ENCODE data around the gene IL13.
"Not testable (repeated sequence)": the region's sequence is repeated elsewhere in the genome, so short reads cannot be mapped to it uniquely, and the experiment has no call there.

Gene IL13
- total RNA-seq: 0 to 0.39 (median 0.06) reads per million in 4 donors

GRCh38 chr5:132657676-132658380, at the start of gene IL13:
TSS of gene IL13 (plus strand) at chr5:132658173. CDS start at chr5:132658187, 14 bp downstream.
- DNase-seq: peak in 1 of 5 donors; percentile 46

- DNase-seq: no peak
Observed at GRCh38 chr5:132611965-132612364, 46.0 kb upstream of the IL13 start.

GRCh38 chr5:132612846-132613245, 45.1 kb upstream of the IL13 start:
- DNase-seq: no peak

GRCh38 chr5:132621699-132622098, 36.3 kb upstream of the IL13 start:
- DNase-seq: no peak

GRCh38 chr5:132622608-132623007, 35.4 kb upstream of the IL13 start:
- no peak for DNase-seq

GRCh38 chr5:132627470-132627869, 30.5 kb upstream of the IL13 start:
- DNase-seq: no peak

GRCh38 chr5:132628814-132629213, 29.2 kb upstream of the IL13 start:
- no peak for DNase-seq

GRCh38 chr5:132629230-132629944, 28.6 kb upstream of the IL13 start:
- DNase-seq: peak in 1 of 5 donors; percentile 51

- not testable (repeated sequence) for DNase-seq
Observed at GRCh38 chr5:132633587-132633986, 24.4 kb upstream of the IL13 start.

- peak in 1 of 5 donors; percentile 88 for DNase-seq
Observed at GRCh38 chr5:132635873-132636272, 22.1 kb upstream of the IL13 start.

- DNase-seq: no peak
Observed at GRCh38 chr5:132637241-132637640, 20.7 kb upstream of the IL13 start.

GRCh38 chr5:132639706-132640130, 18.3 kb upstream of the IL13 start:
- DNase-seq: peak in 1 of 5 donors; percentile 64

GRCh38 chr5:132640613-132641012, 17.4 kb upstream of the IL13 start:
- DNase-seq: peak in 1 of 5 donors; percentile 39

GRCh38 chr5:132641241-132641723, 16.7 kb upstream of the IL13 start:
- DNase-seq: peak in 1 of 5 donors; percentile 75

- DNase-seq: peak in 1 of 5 donors; percentile 32
Observed at GRCh38 chr5:132641841-132642240, 16.1 kb upstream of the IL13 start.

- DNase-seq: no peak
Observed at GRCh38 chr5:132644177-132644576, 13.8 kb upstream of the IL13 start.

GRCh38 chr5:132646583-132647266, 11.2 kb upstream of the IL13 start:
- no peak for DNase-seq

- no peak for DNase-seq
Observed at GRCh38 chr5:132647473-132647872, 10.5 kb upstream of the IL13 start.

GRCh38 chr5:132648355-132648754, 9.6 kb upstream of the IL13 start:
- DNase-seq: no peak

GRCh38 chr5:132651838-132652469, 6.0 kb upstream of the IL13 start:
- DNase-seq: no peak

- no peak for DNase-seq
Observed at GRCh38 chr5:132653716-132654115, 4.3 kb upstream of the IL13 start.
